HG03139 (cell line): Measurements from ENCODE around the gene NOTCH2NLA.
"Not testable (repeated sequence)": the region's sequence is repeated elsewhere in the genome, so short reads cannot be mapped to it uniquely, and the experiment has no call there.

Source experiments
- ATAC-seq: cut with Tn5 transposase; IDR thresholded peaks from one replicate; pipeline ENCODE4 v1.9.1; 2021; ENCODE audit not compliant: unreplicated experiment

The NOTCH2NLA gene

DNA sequence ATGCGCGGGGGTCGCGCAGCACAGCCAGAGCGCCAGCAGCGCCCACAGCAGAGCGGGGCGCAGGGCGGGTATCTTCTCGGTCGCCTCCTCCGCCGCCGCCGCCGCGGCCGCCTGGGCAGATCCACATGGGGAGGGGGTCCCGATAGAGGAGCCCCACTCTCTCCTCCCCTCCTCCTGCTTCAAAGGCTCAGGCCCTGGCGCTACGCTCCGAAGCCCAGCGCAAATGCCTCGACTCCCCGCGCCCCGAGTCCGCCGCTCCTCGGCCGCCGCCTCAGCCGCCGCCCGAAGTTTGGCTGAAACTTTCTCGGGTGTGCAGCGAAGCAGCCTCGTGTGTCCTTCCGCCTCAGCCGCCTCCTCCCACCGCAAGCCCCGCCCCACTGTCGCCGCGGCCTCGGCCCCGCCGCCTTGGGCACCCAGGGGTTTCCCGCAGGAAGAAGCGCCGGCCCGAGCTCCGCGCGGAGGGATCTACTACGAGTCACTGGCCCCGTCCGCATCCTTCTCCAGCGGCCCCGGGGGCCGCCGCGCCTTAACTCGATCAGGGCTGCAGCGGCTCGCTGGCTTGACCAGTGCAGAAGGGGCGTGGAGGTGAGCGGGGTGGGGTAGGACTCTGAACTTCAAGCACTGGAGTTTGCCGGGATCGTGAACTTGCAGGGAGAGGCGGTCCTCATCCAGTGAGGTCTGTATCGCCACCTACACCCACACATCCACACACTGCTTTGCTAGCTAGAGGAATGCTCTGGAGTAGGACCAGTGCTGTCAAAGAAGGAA, at the start of gene NOTCH2NLA:
Gene NOTCH2NLA (minus strand): TSS at position 312 of the 768 bp plus-strand sequence. CDS start 39,684 bp downstream, outside the sequence.
- ATAC-seq = not testable (repeated sequence)

DNA sequence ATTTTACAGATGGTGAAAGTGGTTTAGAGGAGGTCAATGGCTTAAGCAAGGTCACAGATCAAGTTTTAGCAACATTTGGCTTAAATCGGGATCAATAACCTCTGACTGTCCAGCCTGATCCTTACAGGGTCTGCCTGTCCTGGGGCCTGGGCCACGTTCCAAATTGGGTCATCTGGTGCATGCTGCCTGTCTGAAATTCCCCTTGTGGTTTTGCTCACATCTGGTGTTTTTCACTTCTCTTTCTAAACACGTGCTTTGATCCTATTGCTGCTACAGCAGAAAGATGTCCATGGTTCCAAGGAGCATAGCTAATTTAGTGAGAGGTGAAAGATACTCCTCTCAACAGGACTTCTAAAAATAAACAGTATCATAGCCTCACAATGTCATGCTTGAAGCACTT, 49.5 kb upstream of the NOTCH2NLA start:
- peak; percentile 49 for ATAC-seq

DNA sequence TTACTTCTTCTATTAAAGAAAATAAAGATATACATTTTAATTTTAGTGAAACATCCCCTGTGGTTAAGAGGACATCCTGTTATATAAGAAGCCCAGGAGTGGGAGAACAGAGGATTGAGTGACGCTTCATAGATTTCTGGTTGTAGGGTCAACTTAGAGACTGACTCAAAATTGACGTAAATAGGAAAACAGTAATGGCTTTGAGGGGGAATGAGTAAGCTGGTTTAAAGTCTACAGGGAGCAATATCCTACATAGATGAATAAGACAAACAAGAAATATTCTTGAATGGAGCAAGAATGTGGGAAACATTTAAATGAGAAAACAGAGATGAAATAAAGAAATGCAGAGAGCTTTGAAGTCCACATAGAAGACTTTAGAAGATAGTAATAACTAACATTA, 48.3 kb upstream of the NOTCH2NLA start:
- not testable (repeated sequence) for ATAC-seq

DNA sequence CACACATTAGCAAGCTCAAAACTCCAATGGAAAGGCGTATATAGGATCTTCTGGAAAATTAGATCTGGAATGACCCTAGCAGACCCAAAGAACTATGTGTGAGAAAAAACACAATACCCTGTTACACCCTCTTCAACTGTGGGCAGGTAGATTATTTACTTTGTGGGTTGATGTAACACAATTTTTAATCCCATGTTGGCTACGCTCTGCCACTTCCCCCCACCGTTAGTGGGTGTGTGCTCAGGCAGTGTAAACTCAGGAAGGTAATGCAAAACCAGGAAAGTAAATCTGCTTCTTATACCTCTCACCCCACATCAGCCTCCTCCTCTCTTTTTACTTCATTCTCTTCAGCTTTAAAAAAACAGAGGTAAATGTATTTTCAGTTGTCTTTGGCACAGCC, 45.3 kb upstream of the NOTCH2NLA start:
- not testable (repeated sequence) for ATAC-seq

DNA sequence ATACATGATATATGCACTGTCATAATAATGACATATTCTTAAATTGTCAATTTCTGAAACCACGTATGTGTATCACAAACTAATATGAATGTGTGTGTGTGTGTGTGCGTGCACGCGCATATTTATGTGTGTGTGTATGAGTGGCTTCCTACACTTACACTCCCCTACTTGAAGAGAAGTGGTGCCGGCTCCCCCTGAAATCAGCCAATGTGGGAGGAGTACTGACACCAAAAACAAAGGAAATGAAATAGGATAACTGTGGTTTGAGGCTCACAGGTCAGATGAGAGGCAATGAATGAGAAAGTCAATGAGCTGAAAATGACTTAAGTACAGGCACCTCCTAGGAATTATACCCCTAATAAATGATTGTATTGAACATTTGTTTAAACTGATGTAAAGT, 44.4 kb upstream of the NOTCH2NLA start:
- ATAC-seq = not testable (repeated sequence)

DNA sequence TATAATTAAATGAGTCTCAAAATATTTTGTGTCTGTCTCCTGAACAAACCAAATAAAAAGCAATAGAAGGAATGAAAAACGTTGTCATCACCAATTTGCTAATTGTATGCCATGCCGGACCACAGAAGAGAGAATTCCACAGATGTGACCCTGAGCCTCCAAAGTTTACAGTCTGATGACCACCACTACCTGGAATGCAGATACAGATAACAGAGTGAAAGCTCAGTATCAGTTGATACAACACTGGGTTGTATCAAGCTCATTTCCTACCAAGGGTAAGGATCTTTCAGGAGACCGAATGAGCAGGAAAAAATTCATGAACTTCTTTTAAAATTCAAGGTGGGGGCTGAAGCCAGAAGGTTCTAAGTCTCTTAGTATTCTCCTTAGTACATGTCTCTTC, 43.9 kb upstream of the NOTCH2NLA start:
- ATAC-seq = not testable (repeated sequence)

DNA sequence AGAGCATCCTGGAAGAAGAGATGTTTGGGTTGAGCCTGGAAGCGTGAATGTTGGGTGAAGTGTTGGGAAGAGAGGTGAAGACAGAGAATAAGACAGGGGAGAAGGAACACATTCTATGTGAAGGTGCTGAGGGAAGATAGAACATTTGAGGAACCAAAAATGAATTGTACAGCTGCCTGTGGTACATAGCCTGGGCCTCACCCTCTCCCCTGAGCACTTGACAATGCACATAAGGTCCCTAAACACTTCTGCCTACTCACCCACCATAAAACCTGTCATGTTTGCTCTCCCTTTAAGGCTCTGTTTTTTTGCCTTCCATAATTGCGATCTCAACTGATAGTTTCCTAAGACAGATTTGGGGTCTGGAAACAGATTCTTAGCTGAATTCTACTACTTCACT, 43.2 kb upstream of the NOTCH2NLA start:
- ATAC-seq = not testable (repeated sequence)

DNA sequence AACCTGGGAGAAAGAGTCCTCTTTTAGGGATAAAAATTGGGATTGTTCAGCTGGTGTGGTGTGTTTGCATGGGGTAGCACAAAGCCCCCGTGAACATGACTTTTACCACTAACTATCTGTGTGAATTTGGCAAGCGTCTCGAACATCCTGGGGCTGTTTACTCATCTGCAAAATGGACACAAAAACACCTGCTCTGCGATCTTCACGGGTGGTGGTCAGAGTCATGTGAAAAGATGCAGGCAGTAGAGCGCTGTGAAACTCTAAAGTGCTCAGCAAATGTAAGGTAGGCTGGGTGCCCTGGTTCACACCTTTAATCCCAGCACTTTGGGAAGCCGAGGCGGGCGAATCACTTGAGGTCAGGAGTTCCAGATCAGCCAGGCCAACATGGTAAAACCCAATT, 41.3 kb upstream of the NOTCH2NLA start:
- ATAC-seq = not testable (repeated sequence)

DNA sequence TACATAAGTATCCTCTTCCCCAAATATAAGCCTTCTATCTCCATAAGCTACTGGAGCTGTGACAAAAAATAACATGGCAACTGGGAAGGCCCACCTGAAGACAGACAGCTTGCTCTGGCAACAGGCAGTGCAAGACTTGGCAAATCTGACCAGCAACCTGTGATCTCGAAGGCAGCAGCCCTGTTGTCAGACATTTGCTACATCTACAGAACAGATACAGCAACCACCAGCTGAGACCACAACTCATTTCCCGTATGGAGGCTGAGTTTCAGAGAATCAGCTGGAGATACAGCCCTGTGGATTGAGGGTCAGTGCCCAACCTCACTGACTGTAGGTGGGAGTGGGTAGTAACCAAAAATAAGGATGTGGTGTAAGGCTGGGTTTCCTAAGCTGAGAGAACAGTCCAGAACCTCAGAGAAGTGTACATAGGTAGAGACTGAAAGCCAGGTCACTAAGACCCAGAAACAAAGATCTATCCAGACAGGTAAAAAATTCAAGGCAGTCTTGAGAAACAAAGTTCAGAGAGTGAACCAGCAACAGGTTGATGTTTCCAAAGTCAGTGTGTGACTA, 37.4 kb upstream of the NOTCH2NLA start:
- ATAC-seq = not testable (repeated sequence)

DNA sequence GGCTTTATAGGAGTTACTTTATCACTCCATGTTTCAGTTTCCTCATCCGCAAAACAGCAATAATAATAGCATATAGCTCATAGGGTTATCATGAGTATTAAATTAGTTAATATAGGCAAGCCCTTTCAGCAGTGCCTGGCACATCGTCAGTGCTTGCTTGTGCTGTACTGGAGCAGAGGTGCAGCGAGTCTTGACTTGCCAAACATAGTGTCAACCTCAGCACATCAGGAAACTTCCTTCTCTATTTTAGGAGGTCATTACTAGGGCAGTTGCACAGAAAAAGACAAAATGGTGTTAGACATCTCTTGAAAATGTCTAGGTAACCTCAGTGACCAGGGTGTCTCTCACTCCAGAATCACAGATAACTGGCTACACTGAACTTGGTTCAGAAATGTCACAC, 35.9 kb upstream of the NOTCH2NLA start:
- not testable (repeated sequence) for ATAC-seq

DNA sequence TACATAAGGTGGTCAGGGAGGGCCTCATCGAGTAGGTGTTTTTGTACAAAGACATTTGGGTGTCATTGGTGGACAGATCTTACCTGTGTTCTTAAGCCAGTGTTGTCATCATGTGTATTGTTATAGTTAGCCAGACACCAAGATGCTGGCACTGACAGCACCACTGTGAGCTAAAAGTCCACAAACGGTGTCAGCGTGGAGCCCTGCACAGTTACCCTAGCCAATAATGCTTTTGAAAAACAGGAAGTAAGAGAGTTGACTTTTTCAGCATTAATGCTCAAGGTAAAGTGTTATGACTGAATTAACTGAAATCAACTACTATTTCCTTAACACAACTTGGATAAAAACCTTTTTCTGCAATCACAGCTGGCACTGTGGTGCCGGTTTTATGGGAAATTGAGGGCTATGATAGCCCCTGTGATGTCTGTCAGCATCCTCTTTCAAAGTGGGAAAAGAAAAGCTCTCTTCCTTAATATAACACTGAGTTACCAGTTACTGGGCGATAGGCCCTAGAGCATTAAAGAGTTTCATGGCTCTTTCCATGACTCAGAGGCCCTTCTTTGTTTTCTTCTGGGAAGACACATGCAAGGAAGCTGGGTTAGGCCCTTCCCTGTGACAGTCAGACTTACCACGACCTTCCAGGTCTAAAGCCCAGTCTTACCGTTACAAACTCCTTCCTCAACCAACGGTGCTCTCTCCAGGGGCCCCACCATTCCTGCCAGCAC, 31.3 kb upstream of the NOTCH2NLA start:
- ATAC-seq = not testable (repeated sequence)

DNA sequence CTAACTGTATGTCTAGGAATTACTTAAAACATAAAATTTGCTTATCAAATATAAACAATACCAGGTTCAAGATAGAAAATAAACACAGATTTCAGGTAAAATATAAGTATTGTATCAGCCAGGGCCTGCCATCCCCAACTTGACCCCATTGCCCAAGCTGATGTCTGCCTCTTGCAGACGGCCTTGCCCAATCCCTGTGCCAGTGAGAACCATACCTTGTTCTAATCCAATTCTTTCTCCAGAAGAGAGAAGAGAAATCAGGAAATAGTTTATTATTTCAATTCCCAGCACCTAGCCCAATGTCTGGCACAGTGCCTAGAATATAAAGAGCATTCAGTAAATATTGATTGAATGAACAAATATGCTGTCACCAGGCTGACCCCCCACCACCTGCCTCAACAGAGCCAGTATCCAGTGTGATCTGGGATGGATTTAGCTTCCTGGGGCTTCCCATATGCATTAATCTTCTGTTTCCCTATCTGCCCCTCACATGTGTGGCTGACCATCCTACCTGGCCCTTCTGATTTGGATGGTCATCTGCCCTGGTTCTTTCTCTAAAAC, 29.3 kb upstream of the NOTCH2NLA start:
- not testable (repeated sequence) for ATAC-seq

DNA sequence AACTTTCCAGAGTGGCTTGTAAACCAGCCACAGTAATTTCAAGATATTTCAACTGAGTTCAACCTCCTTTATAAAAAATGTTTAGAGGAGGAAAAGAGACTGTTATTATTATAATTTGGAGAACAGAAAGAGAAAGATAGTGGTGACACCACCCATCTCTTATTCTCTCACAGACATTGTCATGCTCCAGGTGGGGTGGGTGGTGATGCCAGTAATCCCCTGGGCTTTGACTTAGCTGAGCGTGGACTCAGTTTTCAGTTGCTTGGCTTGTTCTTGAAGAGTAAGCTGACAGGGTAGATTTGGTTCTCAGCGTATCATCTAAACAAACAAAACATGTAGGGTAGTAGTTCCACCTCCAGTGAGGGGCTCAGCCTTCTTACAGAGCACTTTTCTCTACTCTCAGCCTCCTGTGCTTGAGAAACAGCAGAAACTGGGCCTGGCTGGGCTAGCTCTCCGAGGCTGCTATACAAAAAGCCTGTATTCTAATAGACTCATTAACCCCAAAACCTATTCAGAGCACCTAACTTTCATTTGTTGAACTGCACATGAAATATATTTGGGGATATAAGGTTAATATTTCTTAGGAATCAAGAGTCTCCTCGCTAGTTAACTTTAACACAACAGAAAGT, 25.9 kb upstream of the NOTCH2NLA start:
- not testable (repeated sequence) for ATAC-seq

DNA sequence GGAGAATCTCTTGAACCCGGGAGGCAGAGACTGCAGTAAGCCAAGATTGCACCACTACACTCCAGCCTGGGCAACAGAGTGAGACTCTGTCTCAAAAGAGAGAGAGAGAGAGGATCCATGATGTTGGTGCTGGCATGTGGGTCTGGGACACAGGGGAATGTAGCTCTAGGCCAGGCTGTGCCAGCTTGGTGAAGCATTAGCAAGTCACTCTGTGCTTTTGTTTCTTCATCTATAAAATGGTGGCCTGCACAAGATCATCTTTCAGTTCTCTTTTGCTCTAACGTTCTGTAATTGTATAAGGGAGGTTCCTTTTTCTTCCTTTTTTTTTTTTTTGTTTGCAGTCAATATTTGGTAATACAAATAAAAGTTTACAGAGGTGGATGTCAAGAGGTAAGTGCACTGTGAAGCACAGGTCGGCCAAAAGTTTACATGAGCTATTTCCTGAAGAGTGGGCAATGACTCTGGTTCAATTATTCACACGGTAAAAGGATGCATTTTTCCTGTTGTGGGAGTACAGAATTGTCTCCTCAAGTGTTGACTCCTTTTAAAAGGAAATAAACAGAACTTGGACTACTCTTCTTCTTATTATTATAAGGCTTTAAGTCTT, 24.5 kb upstream of the NOTCH2NLA start:
- not testable (repeated sequence) for ATAC-seq

DNA sequence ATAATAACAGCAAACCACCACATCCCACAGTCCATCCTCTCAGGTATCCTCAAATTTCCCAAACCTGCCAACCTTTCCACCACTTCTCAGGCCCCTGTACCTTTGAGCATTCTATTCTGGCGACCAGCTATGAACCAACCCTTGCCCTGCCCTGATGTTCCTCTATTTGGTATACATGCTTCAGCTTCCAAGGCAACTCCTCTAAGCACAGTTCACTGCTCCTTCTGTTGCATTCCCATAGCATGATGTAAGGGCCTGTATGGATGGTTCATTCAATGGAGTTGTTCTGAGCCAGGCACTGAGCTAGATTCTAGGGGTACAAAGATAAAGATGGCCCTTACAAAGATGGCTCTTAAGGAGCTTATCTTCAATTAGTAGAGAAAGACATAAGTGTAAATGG, 22.7 kb upstream of the NOTCH2NLA start:
- not testable (repeated sequence) for ATAC-seq

DNA sequence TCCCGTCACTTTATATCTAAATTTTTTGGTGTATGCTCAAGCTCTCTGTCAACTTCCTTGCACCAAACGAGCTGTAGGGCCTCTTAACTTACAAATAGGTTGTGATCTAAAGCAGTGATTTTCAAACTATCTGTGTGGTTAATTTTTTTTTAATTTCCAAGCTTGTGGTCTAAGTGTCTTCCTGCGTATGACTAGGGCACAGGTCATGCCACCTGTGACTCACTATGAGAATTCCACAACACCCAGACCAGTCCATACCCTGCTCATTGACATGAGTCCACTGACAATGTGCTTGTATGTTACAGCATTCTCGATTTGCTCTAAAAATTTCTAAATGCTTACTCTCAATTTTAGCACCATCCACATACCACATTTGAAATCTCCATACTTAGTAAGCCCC, 19.8 kb upstream of the NOTCH2NLA start:
- not testable (repeated sequence) for ATAC-seq

DNA sequence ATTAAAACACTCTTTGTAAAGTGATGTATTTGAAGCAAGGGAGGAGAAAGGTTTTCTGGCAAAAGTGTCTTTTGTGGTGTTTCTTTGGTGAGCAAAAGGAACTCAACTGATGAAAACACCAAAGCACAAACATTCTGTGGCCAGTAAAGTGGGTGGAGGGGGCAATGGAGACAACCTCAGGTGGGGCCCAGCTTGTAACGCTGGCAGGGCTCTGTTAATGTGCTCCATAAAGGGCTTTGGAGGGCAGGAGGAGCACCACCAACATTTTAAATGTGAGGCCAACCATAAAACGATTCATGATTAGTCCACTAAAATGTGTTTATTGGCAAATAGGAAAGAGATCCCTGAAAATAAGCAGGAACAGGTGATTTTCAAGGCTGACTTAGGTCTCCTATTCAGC, 7.8 kb upstream of the NOTCH2NLA start:
- not testable (repeated sequence) for ATAC-seq

DNA sequence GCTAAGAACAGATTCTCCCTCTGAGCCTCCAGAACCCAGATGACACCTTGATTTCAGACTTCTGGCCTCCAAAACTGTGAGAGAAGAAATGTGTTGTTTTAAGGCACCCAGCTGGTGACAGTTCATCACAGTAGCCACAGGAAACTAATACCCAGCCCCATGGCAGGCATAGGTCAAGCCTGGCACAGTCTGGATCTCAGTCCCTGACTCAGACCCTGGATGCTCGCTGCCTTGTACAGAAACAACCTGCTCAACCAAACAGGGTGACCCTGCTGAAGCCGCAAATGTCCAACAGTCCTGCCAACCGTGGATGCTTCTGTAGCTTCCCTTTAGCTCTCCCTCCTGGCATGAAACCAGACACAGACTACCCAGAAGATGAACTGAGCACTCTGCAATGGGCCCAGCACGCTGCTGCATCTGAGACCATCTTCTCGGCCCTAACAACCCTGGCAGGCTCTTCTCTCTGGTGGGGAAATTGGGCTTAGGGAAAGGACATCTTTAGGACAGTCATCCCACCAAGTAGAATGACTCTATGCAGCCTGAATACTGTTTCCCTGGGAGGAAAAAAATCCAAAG, 7.3 kb upstream of the NOTCH2NLA start:
- not testable (repeated sequence) for ATAC-seq

DNA sequence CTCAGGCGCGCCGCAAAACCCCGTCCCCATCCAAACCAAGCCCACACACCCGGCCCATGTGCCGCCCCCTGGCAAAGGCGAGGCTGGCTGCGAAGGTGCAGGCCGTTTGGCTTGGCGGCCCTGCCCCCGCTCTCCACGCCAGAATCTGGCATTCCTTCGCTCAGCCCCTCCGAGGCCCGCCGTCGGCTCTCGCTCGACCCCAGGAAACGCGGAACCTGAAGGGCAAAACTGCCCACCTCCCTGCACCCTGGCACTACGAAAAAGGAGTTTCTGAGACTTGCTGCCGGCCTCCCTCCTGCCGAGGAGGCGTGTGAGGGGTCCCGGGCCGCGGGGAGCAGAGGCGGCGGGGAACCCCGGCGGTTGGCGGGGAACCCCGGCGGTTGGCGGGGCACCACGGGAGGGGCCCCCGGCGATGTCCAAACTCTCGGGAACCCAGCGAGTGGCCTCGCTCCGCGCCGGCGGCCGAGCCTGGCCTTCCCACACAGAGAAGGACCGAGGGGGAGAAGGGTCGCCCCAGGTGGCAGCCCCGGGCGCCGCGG, 608 bp downstream of the NOTCH2NLA start:
- not testable (repeated sequence) for ATAC-seq

DNA sequence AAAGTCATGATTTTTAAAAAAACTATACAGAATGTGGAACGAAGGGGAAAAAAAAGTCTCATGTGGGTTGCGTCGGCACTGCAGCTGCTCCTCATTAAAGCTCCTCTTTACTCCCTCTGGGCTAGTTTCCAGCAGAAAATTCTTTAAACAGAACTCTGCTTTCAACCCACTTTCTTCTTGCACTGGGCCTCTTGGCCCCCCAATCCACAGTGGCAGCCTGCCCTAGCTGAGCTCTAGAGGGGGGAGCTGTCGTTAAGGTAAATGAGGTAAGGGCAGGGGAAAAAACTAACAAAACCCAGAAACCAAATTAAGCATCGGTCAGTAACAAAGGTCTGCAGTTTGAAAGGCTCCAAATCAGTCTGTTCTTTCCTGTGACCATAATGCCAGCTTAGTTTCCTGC, 54.3 kb downstream of the NOTCH2NLA start:
- ATAC-seq = not testable (repeated sequence)
